HEK293 (cell line): ENCODE results near the gene IGF1R.

Experiments
- GLI4 ChIP-seq: fragments of 450-650 bp; formaldehyde crosslinking; IDR thresholded peaks from 2 replicates; pipeline ENCODE4 v1.5.1; 2016; ENCODE audit warnings: missing biosample characterization, missing genetic modification characterization
- WT1 ChIP-seq: fragments of 450-650 bp; formaldehyde crosslinking; IDR thresholded peaks from 2 replicates; pipeline ENCODE4 v1.5.1; 2016; ENCODE audit warnings: missing biosample characterization, missing genetic modification characterization
- ZEB2 ChIP-seq: fragments of 450-650 bp; formaldehyde crosslinking; IDR thresholded peaks from 2 replicates; pipeline ENCODE4 v1.5.1; 2016; ENCODE audit warnings: missing biosample characterization, missing genetic modification characterization
- ZNF10 ChIP-seq: fragments of 450-650 bp; formaldehyde crosslinking; IDR thresholded peaks from 2 replicates; pipeline ENCODE4 v1.5.1; 2017; ENCODE audit warnings: missing biosample characterization, missing genetic modification characterization
- ZNF114 ChIP-seq: fragments of 450-650 bp; formaldehyde crosslinking; IDR thresholded peaks from 2 replicates; pipeline ENCODE4 v1.5.0; 2017; ENCODE audit warnings: missing biosample characterization, missing genetic modification characterization
- ZNF514 ChIP-seq: fragments of 450-650 bp; formaldehyde crosslinking; IDR thresholded peaks from 2 replicates; pipeline ENCODE4 v1.5.1; 2016; ENCODE audit warnings: missing biosample characterization, missing genetic modification characterization
- ZNF610 ChIP-seq: fragments of 450-650 bp; formaldehyde crosslinking; IDR thresholded peaks from 2 replicates; pipeline ENCODE4 v1.5.1; 2016; ENCODE audit warnings: missing biosample characterization, missing genetic modification characterization, borderline replicate concordance
- ZNF830 ChIP-seq: fragments of 450-650 bp; IDR thresholded peaks from 2 replicates; pipeline ENCODE4 v1.5.0; 2018; ENCODE audit warnings: missing biosample characterization, missing genetic modification characterization, low read depth, mild to moderate bottlenecking, moderate library complexity
- ZNF843 ChIP-seq: fragments of 450-650 bp; formaldehyde crosslinking; IDR thresholded peaks from 2 replicates; pipeline ENCODE4 v1.5.1; 2016; ENCODE audit warnings: missing biosample characterization, missing genetic modification characterization
- ZSCAN30 ChIP-seq: fragments of 450-650 bp; IDR thresholded peaks from 2 replicates; pipeline ENCODE4 v1.5.1; 2018; ENCODE audit warnings: missing biosample characterization, mild to moderate bottlenecking, missing genetic modification characterization, moderate library complexity
- TF ChIP-seq, protein P1 (sequence below): fragments of 450-650 bp; formaldehyde crosslinking; IDR thresholded peaks from 2 replicates; pipeline ENCODE4 v1.5.1; 2016; ENCODE audit warnings: missing biosample characterization, missing genetic modification characterization
- TF ChIP-seq, protein P2 (sequence below): fragments of 450-650 bp; formaldehyde crosslinking; IDR thresholded peaks from 2 replicates; pipeline ENCODE4 v1.5.1; 2016; ENCODE audit warnings: missing biosample characterization, missing genetic modification characterization
- TF ChIP-seq, protein P3 (sequence below): IDR thresholded peaks from 2 replicates; pipeline ENCODE4 v1.6.1; 2011; ENCODE audit warnings: mild to moderate bottlenecking, low read depth, low read length, borderline replicate concordance
- TF ChIP-seq, protein P4 (sequence below): fragments of 450-650 bp; formaldehyde crosslinking; IDR thresholded peaks from 2 replicates; pipeline ENCODE4 v1.5.0; 2017; ENCODE audit warnings: missing biosample characterization, missing genetic modification characterization, borderline replicate concordance

DNA sequence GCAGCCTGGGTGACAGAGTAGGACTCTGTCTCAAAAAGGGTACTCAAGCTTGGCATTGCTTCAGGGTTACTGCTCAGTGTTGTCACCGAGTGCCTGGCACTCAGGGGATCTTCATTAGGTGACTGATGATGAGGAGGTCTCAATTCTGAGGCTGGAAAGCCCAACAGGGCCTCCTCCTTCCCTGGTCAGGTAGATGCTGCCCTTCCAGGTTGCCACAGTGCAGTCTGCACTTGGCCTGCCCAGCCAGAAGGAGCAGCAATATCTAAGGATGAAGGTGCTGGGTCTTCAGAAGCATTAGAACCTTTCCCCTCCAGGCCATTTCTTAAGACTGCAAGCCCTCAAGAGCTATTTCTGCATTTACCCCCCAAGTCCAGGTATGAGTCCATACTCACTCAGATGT lies 317.3 kb downstream of the IGF1R start:
- TF ChIP-seq ZNF830 (tag by site-specific recombination) (no peak), WT1 (no peak), ZNF610 (tag by site-specific recombination) (no peak), ZNF514 (tag by site-specific recombination) (no peak), GLI4 (tag by site-specific recombination) (no peak), ZNF843 (tag by site-specific recombination) (no peak), ZEB2 (tag by site-specific recombination) (no peak), ZNF10 (tag by site-specific recombination) (no peak), ZNF114 (tag by site-specific recombination) (no peak), ZSCAN30 (no peak)
- TF ChIP-seq, protein P1, sequence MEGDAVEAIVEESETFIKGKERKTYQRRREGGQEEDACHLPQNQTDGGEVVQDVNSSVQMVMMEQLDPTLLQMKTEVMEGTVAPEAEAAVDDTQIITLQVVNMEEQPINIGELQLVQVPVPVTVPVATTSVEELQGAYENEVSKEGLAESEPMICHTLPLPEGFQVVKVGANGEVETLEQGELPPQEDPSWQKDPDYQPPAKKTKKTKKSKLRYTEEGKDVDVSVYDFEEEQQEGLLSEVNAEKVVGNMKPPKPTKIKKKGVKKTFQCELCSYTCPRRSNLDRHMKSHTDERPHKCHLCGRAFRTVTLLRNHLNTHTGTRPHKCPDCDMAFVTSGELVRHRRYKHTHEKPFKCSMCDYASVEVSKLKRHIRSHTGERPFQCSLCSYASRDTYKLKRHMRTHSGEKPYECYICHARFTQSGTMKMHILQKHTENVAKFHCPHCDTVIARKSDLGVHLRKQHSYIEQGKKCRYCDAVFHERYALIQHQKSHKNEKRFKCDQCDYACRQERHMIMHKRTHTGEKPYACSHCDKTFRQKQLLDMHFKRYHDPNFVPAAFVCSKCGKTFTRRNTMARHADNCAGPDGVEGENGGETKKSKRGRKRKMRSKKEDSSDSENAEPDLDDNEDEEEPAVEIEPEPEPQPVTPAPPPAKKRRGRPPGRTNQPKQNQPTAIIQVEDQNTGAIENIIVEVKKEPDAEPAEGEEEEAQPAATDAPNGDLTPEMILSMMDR (tag by site-specific recombination) = no peak
- TF ChIP-seq, protein P2, sequence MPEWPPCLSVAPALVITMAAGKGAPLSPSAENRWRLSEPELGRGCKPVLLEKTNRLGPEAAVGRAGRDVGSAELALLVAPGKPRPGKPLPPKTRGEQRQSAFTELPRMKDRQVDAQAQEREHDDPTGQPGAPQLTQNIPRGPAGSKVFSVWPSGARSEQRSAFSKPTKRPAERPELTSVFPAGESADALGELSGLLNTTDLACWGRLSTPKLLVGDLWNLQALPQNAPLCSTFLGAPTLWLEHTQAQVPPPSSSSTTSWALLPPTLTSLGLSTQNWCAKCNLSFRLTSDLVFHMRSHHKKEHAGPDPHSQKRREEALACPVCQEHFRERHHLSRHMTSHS (tag by site-specific recombination) = no peak
- TF ChIP-seq, protein P3, sequence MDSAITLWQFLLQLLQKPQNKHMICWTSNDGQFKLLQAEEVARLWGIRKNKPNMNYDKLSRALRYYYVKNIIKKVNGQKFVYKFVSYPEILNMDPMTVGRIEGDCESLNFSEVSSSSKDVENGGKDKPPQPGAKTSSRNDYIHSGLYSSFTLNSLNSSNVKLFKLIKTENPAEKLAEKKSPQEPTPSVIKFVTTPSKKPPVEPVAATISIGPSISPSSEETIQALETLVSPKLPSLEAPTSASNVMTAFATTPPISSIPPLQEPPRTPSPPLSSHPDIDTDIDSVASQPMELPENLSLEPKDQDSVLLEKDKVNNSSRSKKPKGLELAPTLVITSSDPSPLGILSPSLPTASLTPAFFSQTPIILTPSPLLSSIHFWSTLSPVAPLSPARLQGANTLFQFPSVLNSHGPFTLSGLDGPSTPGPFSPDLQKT = no peak
- TF ChIP-seq, protein P4, sequence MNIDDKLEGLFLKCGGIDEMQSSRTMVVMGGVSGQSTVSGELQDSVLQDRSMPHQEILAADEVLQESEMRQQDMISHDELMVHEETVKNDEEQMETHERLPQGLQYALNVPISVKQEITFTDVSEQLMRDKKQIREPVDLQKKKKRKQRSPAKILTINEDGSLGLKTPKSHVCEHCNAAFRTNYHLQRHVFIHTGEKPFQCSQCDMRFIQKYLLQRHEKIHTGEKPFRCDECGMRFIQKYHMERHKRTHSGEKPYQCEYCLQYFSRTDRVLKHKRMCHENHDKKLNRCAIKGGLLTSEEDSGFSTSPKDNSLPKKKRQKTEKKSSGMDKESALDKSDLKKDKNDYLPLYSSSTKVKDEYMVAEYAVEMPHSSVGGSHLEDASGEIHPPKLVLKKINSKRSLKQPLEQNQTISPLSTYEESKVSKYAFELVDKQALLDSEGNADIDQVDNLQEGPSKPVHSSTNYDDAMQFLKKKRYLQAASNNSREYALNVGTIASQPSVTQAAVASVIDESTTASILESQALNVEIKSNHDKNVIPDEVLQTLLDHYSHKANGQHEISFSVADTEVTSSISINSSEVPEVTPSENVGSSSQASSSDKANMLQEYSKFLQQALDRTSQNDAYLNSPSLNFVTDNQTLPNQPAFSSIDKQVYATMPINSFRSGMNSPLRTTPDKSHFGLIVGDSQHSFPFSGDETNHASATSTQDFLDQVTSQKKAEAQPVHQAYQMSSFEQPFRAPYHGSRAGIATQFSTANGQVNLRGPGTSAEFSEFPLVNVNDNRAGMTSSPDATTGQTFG (tag by site-specific recombination) = no peak
